Measurements from ENCODE around the gene MAPKAPK2. TPM values are rescaled to one million over a fixed set of nuclear protein-coding genes. Genes with fewer than 3 reads are reported as not detected.

Gene MAPKAPK2
- total and polyA plus RNA-seq, 2 of the 13 experiments (the other 11 are each of a cell fraction or from before 2014, with no cell fraction given): 16.6 to 34.0 TPM

DNA sequence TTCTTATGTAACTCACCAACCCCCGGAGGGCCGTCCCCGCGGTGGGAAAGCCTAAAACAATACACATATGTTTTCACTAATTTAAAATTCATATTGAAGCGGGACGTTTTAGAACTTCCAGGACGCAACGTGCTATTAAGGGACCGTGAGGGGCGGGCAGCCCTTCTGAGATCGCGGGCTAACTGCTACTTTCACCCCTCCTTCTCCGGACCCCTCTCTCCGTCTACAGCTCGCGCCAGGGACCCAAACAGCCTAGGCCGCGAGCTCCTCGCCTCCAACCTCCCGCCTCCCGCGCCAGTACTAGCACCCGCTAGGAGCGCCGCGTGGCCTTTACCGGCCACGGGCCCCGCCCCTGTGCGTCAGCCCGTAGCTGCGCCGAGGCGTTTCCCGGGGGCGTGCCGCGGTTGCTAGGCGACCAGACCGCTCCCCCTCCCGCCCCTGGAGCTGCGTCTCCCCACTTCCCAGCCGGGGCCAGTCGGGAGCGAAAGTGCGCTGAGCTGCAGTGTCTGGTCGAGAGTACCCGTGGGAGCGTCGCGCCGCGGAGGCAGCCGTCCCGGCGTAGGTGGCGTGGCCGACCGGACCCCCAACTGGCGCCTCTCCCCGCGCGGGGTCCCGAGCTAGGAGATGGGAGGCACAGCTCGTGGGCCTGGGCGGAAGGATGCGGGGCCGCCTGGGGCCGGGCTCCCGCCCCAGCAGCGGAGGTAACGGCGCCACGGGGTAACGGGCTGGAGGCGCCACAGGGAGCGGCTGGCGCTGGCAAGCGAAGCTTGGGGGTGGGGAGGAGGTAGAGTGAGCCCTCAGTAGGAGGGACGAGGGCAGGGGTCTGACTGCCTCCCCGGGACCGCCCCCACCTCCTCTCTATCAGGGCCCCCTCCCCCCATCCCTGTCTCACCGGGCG, 49.4 kb upstream of the MAPKAPK2 start, which contains the start of gene DYRK3 (continued):
- TF ChIP-seq, protein P1, sequence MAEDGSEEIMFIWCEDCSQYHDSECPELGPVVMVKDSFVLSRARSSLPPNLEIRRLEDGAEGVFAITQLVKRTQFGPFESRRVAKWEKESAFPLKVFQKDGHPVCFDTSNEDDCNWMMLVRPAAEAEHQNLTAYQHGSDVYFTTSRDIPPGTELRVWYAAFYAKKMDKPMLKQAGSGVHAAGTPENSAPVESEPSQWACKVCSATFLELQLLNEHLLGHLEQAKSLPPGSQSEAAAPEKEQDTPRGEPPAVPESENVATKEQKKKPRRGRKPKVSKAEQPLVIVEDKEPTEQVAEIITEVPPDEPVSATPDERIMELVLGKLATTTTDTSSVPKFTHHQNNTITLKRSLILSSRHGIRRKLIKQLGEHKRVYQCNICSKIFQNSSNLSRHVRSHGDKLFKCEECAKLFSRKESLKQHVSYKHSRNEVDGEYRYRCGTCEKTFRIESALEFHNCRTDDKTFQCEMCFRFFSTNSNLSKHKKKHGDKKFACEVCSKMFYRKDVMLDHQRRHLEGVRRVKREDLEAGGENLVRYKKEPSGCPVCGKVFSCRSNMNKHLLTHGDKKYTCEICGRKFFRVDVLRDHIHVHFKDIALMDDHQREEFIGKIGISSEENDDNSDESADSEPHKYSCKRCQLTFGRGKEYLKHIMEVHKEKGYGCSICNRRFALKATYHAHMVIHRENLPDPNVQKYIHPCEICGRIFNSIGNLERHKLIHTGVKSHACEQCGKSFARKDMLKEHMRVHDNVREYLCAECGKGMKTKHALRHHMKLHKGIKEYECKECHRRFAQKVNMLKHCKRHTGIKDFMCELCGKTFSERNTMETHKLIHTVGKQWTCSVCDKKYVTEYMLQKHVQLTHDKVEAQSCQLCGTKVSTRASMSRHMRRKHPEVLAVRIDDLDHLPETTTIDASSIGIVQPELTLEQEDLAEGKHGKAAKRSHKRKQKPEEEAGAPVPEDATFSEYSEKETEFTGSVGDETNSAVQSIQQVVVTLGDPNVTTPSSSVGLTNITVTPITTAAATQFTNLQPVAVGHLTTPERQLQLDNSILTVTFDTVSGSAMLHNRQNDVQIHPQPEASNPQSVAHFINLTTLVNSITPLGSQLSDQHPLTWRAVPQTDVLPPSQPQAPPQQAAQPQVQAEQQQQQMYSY (CRISPR knock-in tag; IDR thresholded peaks at IDR 0.05): no peak
- TF ChIP-seq EED (CRISPR knock-in tag; IDR thresholded peaks at IDR 0.05): no peak; the same call in 1 of the 2 replicates
- TF ChIP-seq, protein P2, sequence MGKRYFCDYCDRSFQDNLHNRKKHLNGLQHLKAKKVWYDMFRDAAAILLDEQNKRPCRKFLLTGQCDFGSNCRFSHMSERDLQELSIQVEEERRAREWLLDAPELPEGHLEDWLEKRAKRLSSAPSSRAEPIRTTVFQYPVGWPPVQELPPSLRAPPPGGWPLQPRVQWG (CRISPR knock-in tag; IDR thresholded peaks at IDR 0.05; ENCODE audit: borderline replicate concordance, low read depth): no peak
- TF ChIP-seq THAP11 (CRISPR knock-in tag; IDR thresholded peaks at IDR 0.05): peak; percentile 51; the same call in 1 of the 2 replicates
- TF ChIP-seq, protein P3, sequence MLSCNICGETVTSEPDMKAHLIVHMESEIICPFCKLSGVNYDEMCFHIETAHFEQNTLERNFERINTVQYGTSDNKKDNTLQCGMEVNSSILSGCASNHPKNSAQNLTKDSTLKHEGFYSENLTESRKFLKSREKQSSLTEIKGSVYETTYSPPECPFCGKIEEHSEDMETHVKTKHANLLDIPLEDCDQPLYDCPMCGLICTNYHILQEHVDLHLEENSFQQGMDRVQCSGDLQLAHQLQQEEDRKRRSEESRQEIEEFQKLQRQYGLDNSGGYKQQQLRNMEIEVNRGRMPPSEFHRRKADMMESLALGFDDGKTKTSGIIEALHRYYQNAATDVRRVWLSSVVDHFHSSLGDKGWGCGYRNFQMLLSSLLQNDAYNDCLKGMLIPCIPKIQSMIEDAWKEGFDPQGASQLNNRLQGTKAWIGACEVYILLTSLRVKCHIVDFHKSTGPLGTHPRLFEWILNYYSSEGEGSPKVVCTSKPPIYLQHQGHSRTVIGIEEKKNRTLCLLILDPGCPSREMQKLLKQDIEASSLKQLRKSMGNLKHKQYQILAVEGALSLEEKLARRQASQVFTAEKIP (CRISPR knock-in tag; IDR thresholded peaks at IDR 0.05; ENCODE audit: borderline replicate concordance): no peak
- no peak for TF ChIP-seq ZNF883 (CRISPR knock-in tag; IDR thresholded peaks at IDR 0.05; ENCODE audit: not compliant biosample characterization)
- TF ChIP-seq ZSCAN21 (CRISPR knock-in tag; IDR thresholded peaks at IDR 0.05; ENCODE audit: borderline replicate concordance): peak; percentile 92
- TF ChIP-seq ZFY (CRISPR knock-in tag; IDR thresholded peaks at IDR 0.05): peak; percentile 92
- TF ChIP-seq POGZ (CRISPR knock-in tag; IDR thresholded peaks at IDR 0.05): no peak; the same call in 1 of the 2 replicates
- no peak for TF ChIP-seq NR1H2 (CRISPR knock-in tag; IDR thresholded peaks at IDR 0.05; ENCODE audit: borderline replicate concordance, low read depth)
- TF ChIP-seq ZNF12 (CRISPR knock-in tag; IDR thresholded peaks at IDR 0.05): peak; percentile 38; the same call in 1 of the 2 replicates
- TF ChIP-seq, protein P4, sequence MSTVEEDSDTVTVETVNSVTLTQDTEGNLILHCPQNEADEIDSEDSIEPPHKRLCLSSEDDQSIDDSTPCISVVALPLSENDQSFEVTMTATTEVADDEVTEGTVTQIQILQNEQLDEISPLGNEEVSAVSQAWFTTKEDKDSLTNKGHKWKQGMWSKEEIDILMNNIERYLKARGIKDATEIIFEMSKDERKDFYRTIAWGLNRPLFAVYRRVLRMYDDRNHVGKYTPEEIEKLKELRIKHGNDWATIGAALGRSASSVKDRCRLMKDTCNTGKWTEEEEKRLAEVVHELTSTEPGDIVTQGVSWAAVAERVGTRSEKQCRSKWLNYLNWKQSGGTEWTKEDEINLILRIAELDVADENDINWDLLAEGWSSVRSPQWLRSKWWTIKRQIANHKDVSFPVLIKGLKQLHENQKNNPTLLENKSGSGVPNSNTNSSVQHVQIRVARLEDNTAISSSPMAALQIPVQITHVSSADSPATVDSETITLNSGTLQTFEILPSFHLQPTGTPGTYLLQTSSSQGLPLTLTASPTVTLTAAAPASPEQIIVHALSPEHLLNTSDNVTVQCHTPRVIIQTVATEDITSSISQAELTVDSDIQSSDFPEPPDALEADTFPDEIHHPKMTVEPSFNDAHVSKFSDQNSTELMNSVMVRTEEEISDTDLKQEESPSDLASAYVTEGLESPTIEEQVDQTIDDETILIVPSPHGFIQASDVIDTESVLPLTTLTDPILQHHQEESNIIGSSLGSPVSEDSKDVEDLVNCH (CRISPR knock-in tag; IDR thresholded peaks at IDR 0.05): 0 out of 2 replicates have a peak, but pooled peaks have one; percentile 49
- no peak for TF ChIP-seq DNMT1 (CRISPR knock-in tag; IDR thresholded peaks at IDR 0.05)
- TF ChIP-seq ZNF589 (CRISPR knock-in tag; conservative IDR thresholded peaks at IDR 0.05): no peak
- TF ChIP-seq SPEN (CRISPR knock-in tag; IDR thresholded peaks at IDR 0.05; ENCODE audit: low read depth): no peak; the same call in 1 of the 2 replicates
- no peak for TF ChIP-seq ZNF207 (IDR thresholded peaks at IDR 0.05; ENCODE audit: borderline replicate concordance)
- peak; percentile 71; the same call in 1 of the 2 replicates for TF ChIP-seq ZNF879 (CRISPR knock-in tag; IDR thresholded peaks at IDR 0.05)
- peak; percentile 88 for TF ChIP-seq ARNT2 (CRISPR knock-in tag; IDR thresholded peaks at IDR 0.05; ENCODE audit: low read depth)
- TF ChIP-seq, protein P5, sequence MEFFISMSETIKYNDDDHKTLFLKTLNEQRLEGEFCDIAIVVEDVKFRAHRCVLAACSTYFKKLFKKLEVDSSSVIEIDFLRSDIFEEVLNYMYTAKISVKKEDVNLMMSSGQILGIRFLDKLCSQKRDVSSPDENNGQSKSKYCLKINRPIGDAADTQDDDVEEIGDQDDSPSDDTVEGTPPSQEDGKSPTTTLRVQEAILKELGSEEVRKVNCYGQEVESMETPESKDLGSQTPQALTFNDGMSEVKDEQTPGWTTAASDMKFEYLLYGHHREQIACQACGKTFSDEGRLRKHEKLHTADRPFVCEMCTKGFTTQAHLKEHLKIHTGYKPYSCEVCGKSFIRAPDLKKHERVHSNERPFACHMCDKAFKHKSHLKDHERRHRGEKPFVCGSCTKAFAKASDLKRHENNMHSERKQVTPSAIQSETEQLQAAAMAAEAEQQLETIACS (CRISPR knock-in tag; IDR thresholded peaks at IDR 0.05): no peak
